HepG2 (cell line): Measurements from ENCODE around the gene ENO1. TPM values are rescaled to one million over a fixed set of nuclear protein-coding genes. Genes with fewer than 3 reads are reported as not detected.

Experiments used
- ADNP ChIP-seq: sonication (generic); formaldehyde crosslinking; IDR thresholded peaks from 2 replicates; pipeline ENCODE4 v1.4.0; 2020; ENCODE audit warnings: missing genetic modification reagents
- AHR ChIP-seq: IDR thresholded peaks from 2 replicates; pipeline ENCODE4 v1.6.1; 2018; ENCODE audit warnings: missing genetic modification reagents, missing compliant biosample characterization
- ATF5 ChIP-seq: sonication (generic); formaldehyde crosslinking; IDR thresholded peaks from 2 replicates; pipeline ENCODE4 v1.4.0; 2020; ENCODE audit warnings: mild to moderate bottlenecking, low read depth, missing genetic modification reagents
- BRCA1 ChIP-seq: sonication (generic); formaldehyde crosslinking; IDR thresholded peaks from 2 replicates; pipeline ENCODE4 v1.4.0; 2020; ENCODE audit warnings: missing genetic modification reagents
- CBX1 ChIP-seq: IDR thresholded peaks from one replicate; pipeline ENCODE4 v1.6.1; 2016; ENCODE audit warnings: antibody characterized with exemption, low read depth
- ELF4 ChIP-seq: sonication (generic); formaldehyde crosslinking; IDR thresholded peaks from 2 replicates; pipeline ENCODE4 v1.5.0; 2020; ENCODE audit warnings: missing genetic modification reagents, mild to moderate bottlenecking, moderate library complexity, borderline replicate concordance
- FOXC1 ChIP-seq: sonication (generic); formaldehyde crosslinking; IDR thresholded peaks from 2 replicates; pipeline ENCODE4 v1.8.0; 2022; ENCODE audit warnings: mild to moderate bottlenecking, missing genetic modification reagents, borderline replicate concordance
- HDAC2 ChIP-seq: sonication (generic); formaldehyde crosslinking; IDR thresholded peaks from 2 replicates; pipeline ENCODE4 v1.4.0; 2020; ENCODE audit warnings: missing genetic modification reagents
- HINFP ChIP-seq: sonication (generic); formaldehyde crosslinking; IDR thresholded peaks from 2 replicates; pipeline ENCODE4 v1.4.0; 2020; ENCODE audit warnings: low read depth, mild to moderate bottlenecking, missing genetic modification reagents
- KDM6A ChIP-seq: IDR thresholded peaks from 2 replicates; pipeline ENCODE4 v1.6.1; 2016; ENCODE audit warnings: low read depth
- NKX3-1 ChIP-seq: sonication (generic); formaldehyde crosslinking; IDR thresholded peaks from 2 replicates; pipeline ENCODE4 v1.5.0; 2020; ENCODE audit warnings: missing genetic modification reagents
- PAWR ChIP-seq: sonication (generic); formaldehyde crosslinking; IDR thresholded peaks from 2 replicates; pipeline ENCODE4 v1.4.0; 2020; ENCODE audit warnings: missing genetic modification reagents, mild to moderate bottlenecking, borderline replicate concordance
- PBX2 ChIP-seq: IDR thresholded peaks from 2 replicates; pipeline ENCODE4 v1.6.1; 2016; ENCODE audit warnings: control low read depth
- PRDM10 ChIP-seq: sonication (generic); formaldehyde crosslinking; IDR thresholded peaks from 2 replicates; pipeline ENCODE4 v1.4.0; 2020; ENCODE audit warnings: low read depth, missing genetic modification reagents
- SALL1 ChIP-seq: sonication (generic); formaldehyde crosslinking; IDR thresholded peaks from 2 replicates; pipeline ENCODE4 v1.8.0; 2022; ENCODE audit warnings: mild to moderate bottlenecking, missing genetic modification reagents
- STAG1 ChIP-seq: sonication (generic); formaldehyde crosslinking; IDR thresholded peaks from 2 replicates; pipeline ENCODE4 v1.4.0; 2020; ENCODE audit warnings: missing genetic modification reagents
- TEAD3 ChIP-seq: optimal IDR thresholded peaks from 2 replicates; pipeline ENCODE3; 2016; ENCODE audit warnings: borderline replicate concordance
- ZBTB20 ChIP-seq: sonication (generic); formaldehyde crosslinking; IDR thresholded peaks from 2 replicates; pipeline ENCODE4 v1.8.1; 2023; ENCODE audit warnings: missing genetic modification reagents, low read depth, mild to moderate bottlenecking, borderline replicate concordance
- ZNF224 ChIP-seq: sonication (generic); formaldehyde crosslinking; IDR thresholded peaks from 2 replicates; pipeline ENCODE4 v1.5.0; 2020; ENCODE audit warnings: mild to moderate bottlenecking, missing genetic modification reagents
- ZNF235 ChIP-seq: sonication (generic); formaldehyde crosslinking; IDR thresholded peaks from 2 replicates; pipeline ENCODE4 v1.8.1; 2023; ENCODE audit warnings: mild to moderate bottlenecking, missing genetic modification reagents, borderline replicate concordance
- ZNF430 ChIP-seq: sonication (generic); formaldehyde crosslinking; IDR thresholded peaks from 2 replicates; pipeline ENCODE4 v1.9.0; 2021; ENCODE audit warnings: mild to moderate bottlenecking, missing genetic modification reagents
- ZNF557 ChIP-seq: sonication (generic); formaldehyde crosslinking; IDR thresholded peaks from 2 replicates; pipeline ENCODE4 v1.4.0; 2020; ENCODE audit warnings: missing genetic modification reagents
- ZNF607 ChIP-seq: sonication (generic); formaldehyde crosslinking; IDR thresholded peaks from 2 replicates; pipeline ENCODE4 v1.5.1; 2020; ENCODE audit warnings: missing genetic modification reagents, mild to moderate bottlenecking, borderline replicate concordance
- ZNF616 ChIP-seq: sonication (generic); formaldehyde crosslinking; IDR thresholded peaks from 2 replicates; pipeline ENCODE4 v1.5.0; 2020; ENCODE audit warnings: low read depth, mild to moderate bottlenecking, missing genetic modification reagents
- ZNF766 ChIP-seq: sonication (generic); formaldehyde crosslinking; IDR thresholded peaks from 2 replicates; pipeline ENCODE4 v1.5.0; 2020; ENCODE audit warnings: missing genetic modification reagents, borderline replicate concordance
- polyA plus RNA-seq, 8 experiments: library from polyadenylated mRNA; depleted of rRNA in 3 of 8; stranded (reverse) in 7 of 8; unstranded in 1 of 8; fragments of >200 nt; fragmentation: Illumina TruSeq in 4 of 8; extraction: Trizol in 4 of 8; gene quantifications; 2 replicates each; pipeline versions ENCODE4 v1.2.1 to v1.2.3, GENCODE V29; 2011 to 2016; ENCODE audit warnings: low read depth in 4 of 8, missing spikeins in 1 of 8, mixed read lengths in 1 of 8; ENCODE audit not compliant: insufficient read depth in 1 of 8
- total RNA-seq, 5 experiments: library from RNA; depleted of rRNA; stranded (reverse); fragments of >200 nt; fragmentation: Illumina TruSeq; extraction: Trizol; gene quantifications; 2 replicates each; pipeline ENCODE4 v1.2.3, GENCODE V29; 2016; ENCODE audit warnings: low read depth in 1 of 5

Gene ENO1
- total and polyA plus RNA-seq, 2 of the 13 experiments (the other 11 are each of a cell fraction or from before 2014, with no cell fraction given): 1,559 to 3,103 TPM

- TF ChIP-seq ZNF607 (CRISPR knock-in tag) (peak; percentile 88; the same call in 1 of the 2 replicates), ZNF766 (CRISPR knock-in tag) (peak; percentile 62; the same call in 1 of the 2 replicates), TEAD3 (peak; percentile 85), PBX2 (no peak), AHR (CRISPR knock-in tag) (no peak; the same call in 1 of the 2 replicates), PRDM10 (CRISPR knock-in tag) (no peak; the same call in 1 of the 2 replicates), PAWR (no peak), ZNF224 (CRISPR knock-in tag) (no peak), KDM6A (CRISPR knock-in tag) (peak; percentile 42; the same call in 1 of the 2 replicates), ZNF235 (CRISPR knock-in tag) (no peak), ZBTB20 (CRISPR knock-in tag) (peak; percentile 28; the same call in 1 of the 2 replicates), SALL1 (CRISPR knock-in tag) (peak; percentile 87), ADNP (peak; percentile 52; the same call in 1 of the 2 replicates), ELF4 (no peak), STAG1 (CRISPR knock-in tag) (no peak), BRCA1 (CRISPR knock-in tag) (peak; percentile 89), ATF5 (no peak), ZNF430 (CRISPR knock-in tag) (peak; percentile 87), ZNF557 (CRISPR knock-in tag) (0 out of 2 replicates have a peak, but pooled peaks have one; percentile 61), NKX3-1 (CRISPR knock-in tag) (peak; percentile 78; the same call in 1 of the 2 replicates), CBX1 (no peak), FOXC1 (no peak), HDAC2 (0 out of 2 replicates have a peak, but pooled peaks have one; percentile 41), ZNF616 (CRISPR knock-in tag) (no peak), HINFP (CRISPR knock-in tag) (peak; percentile 65; the same call in 1 of the 2 replicates)
These were observed 35.0 kb upstream of the ENO1 start (continued) for GRCh38 chr1:8913457-8913856.
